HS-5 (cell line): Measurements from ENCODE around the gene SIVA1.
"Not testable (repeated sequence)": the region's sequence is repeated elsewhere in the genome, so short reads cannot be mapped to it uniquely, and the experiment has no call there.

Experiments
- DNase-seq: peaks from one replicate; pipeline ENCODE4 v3.0.0-alpha.2; 2012; ENCODE audit warnings: low read depth

SIVA1 gene

GRCh38 chr14:104734991-104735779 lies 17.8 kb upstream of the SIVA1 start:
- DNase-seq = no peak

DNA sequence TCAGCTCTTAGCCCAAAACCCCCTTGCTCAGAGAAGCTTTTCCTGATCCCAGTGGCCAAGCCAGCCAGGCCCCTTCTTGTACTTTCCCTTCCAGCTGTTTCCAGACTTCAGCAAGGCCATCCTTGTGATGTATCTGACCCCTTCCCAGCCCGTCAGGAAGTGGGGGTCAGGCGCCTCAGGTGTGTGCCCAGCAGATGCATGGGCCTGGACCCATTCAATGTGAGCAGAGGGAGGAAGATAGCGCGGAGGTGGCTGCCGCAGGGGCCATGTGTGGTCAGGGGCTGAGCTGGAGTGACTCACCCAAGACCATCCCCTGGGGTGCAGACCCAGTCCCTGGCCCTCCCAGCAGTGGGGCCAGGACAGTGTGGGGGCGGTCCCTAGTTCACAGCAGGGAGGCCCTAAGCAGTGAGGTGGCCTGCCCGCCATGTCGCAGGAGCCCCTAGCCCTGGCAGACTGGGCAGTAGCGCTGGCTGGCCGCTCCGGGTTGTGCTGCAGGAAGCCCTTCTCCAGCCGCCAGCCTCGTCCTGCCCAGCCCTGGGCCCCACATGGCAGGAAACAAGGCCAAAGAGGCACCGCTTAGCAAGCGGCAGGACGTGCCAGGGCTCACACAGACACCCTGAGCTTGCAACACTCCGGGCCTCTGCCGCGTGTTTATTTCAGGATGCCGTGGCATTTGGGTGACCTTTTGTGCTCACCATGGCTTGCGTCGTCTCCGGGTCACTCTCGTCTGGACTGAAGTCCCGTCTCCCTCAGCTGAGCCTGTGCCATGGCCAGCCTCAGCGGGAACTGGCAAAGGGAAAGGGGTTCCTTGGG lies 16.9 kb upstream of the SIVA1 start:
- DNase-seq = no peak

DNA sequence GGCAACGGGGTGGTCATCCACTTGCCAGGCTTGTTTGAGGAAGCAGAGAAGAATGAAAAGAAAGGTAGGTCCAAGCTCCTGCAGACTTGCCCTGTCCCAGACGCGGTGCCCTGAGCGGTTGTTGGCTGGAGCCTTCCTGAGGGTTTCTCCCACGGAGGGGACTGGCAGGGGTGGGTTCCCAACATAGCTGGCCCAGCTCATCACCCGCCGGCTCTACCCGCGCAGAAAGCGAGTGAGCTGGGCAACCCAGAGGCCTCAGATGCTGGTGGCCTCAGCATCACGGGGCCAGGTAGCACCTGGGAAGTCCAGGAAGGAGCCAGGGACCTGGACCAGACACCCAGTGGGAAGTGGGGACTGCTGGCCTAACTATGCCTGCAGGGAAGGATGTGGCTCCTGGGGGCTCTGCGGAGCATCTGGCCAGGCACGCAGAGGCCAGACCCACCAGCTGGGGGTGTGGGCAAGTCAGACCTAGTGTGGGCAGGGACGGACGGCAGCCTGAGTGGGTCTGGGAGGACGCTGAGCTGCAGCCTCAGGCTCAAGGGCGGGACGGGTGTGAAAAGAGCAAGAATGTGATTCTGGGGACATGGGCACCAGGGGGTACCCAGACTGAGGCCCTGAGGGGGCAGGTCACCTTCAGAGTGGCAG lies 14.4 kb upstream of the SIVA1 start:
- no peak for DNase-seq

GRCh38 chr14:104739026-104739425 lies 13.9 kb upstream of the SIVA1 start:
- no peak for DNase-seq

DNA sequence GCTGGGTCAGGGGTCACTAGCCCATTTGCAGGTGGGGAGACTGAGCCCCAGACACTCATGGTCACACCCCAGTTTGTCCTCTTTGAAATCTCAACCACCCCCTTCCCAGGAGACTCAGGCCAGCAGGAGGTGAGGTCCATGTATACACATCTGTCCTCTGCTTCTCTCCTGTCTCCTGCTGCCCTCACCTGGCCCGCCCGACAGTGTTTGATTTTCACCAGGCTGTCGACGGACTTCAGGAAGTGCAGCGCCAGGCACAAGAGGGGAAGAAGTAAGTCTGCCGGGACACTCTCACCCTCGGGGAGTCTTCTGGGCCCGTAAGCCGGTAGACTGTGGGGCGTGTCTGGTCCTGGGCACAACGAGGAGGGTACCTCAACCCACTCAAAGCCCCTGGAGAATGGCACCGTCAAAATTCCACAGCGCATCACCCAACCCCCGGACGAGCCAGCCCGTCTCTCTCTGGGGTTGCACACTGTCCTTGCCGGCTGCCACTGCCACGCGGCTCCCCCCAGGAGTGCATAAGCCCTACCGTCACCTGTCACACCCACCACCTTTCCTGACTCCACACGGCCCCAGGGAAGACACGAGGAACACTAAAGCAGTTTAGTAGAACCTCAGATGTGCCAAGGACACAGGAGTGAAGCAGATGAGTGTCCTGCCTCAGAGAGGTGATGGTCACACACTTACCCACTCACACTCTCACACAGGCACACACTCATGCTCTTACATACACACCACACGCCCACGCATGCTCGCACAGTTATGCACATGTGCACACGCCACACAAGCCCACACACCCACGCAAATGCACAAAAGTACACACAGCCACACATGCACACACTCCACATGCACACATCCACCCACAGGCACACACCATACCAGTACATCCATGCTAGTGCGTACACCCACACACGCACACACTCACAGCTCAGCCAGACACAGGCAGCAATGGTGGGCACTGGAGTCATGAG lies 13.1 kb upstream of the SIVA1 start:
- DNase-seq = no peak

DNA sequence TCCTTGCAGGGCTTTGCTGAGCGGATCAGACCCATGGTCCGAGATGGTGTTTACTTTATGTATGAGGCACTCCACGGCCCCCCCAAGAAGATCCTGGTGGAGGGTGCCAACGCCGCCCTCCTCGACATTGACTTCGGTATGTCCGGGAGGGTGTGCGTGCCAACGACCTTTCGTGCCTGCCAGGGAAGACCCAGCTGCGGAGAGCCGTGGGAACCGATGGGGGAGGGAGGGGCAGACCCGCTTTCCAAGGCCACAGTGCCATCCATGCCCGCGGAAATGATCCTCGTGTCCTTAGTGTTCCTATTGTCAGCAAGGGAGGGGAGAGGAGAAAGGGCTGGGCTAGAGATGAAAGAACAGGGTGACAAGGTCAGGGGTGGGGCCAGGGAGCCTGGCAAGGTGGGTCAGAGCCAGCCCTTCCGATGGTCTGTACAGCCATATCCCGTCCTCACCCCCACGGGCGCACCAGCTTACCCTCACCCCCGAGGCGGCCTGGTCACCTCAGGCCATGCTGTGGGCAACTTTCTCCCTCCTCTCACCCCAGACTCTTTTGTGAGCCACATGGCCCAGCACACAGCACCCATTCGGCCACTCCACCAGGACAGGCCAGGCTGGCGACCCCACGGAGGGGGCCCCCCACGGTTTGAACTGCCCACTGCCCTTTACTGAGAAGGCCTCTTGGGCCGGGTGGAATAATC lies 11.7 kb upstream of the SIVA1 start:
- no peak for DNase-seq

GRCh38 chr14:104741803-104742251 lies 11.1 kb upstream of the SIVA1 start:
- DNase-seq = no peak

DNA sequence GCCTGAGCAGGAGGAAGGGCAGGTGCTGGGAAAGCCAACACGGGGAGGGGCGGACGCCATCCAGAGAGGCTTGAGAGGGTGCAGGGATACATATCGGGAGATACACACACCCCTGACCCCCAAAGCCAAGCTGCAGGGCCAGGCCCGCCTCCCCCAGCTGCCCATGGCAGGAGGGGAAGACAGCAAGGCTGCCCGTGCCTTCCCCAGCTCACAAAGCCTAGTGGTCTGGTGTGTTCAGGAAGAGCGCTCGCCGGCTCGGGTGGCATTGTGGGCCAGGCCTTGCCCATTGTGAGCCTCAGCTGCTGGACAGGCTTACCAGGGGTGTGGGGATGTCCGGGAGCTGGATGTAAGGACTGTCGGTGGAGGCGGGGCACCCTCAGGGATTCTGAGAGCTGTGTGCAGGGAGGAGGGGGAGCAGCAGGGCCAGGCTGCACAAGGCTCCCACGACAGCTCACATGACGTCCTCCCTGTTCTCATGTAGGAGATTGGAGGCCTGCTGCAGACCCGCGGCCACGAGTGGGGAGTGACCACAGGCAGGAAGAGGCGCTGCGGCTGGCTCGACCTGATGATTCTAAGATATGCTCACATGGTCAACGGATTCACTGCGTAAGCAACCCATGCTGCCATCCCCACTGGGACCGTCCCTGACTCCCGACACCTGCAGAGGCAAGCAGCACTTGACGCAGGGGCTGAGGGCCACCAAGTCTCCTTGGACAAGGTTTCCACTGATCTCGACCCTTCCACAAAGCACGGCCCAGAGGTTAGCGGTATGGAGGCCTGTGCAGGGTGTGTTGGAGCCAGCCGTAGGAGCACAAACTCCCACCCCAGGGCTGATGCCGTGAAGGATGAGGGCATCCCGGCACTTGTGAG lies 10.1 kb upstream of the SIVA1 start:
- no peak for DNase-seq

- DNase-seq = no peak
Observed at GRCh38 chr14:104743461-104744380, 9.2 kb upstream of the SIVA1 start.

DNA sequence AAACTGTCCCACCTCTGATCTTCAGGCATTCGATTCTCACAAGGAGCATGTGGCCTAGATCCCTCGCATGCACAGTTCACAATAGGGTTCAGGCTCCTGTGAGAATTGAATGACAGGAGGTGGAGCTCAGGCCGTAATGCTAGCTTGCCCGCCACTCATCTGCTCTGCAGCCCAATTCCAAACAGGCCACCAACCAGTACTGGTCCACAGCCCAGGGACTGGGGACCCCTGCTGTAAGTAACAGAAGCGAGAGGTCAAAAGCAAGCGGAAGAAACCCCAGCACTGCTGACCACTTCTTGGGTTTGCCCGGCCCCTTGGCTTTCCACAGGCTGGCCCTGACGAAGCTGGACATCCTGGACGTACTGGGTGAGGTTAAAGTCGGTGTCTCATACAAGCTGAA lies 8.5 kb upstream of the SIVA1 start:
- DNase-seq = no peak

GRCh38 chr14:104745431-104745830 lies 7.5 kb upstream of the SIVA1 start:
- no peak for DNase-seq

DNA sequence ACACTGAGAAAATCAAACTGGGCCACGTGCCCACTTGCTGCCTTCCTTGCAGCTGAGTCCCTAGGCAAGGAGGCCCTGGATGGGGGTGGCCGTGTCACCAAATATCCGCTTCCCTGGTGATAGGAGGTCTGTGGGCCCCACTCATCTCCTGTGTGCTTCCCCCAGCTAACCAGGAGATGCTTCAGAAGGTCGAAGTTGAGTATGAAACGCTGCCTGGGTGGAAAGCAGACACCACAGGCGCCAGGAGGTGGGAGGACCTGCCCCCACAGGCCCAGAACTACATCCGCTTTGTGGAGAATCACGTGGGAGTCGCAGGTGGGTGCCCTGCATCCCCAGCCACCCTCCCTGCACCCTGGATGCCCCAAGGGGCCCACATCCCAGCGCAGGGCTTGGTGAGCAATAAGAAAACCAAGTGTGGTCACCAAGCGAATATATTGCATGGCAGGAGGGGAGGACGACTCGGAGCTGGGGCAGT lies 6.8 kb upstream of the SIVA1 start:
- DNase-seq = no peak

- no peak for DNase-seq
Observed at GRCh38 chr14:104746934-104747481, 5.9 kb upstream of the SIVA1 start.

DNA sequence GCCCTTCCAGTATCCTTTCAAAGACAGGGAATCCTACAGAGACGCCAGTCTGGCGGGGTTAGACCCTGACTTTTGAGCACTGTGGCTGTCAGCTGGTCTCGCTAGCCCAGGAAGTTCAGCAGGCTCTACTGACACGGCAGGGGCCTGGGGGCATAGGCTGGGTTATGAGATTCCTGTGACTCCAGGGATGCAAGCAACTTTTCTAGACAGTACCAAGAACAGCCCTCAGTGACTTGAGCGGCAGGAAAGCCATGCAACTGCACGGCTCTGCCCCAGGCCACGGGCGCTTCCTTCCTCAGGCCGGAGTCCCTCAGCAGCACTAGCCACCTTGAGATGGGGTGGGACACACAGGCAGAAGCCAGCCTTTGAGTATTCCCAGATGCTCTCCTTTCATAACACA lies 5.1 kb upstream of the SIVA1 start:
- no peak for DNase-seq

- DNase-seq = no peak
Observed at GRCh38 chr14:104749111-104749649, 3.8 kb upstream of the SIVA1 start.

GRCh38 chr14:104750056-104750752 lies 2.7 kb upstream of the SIVA1 start:
- DNase-seq = no peak

DNA sequence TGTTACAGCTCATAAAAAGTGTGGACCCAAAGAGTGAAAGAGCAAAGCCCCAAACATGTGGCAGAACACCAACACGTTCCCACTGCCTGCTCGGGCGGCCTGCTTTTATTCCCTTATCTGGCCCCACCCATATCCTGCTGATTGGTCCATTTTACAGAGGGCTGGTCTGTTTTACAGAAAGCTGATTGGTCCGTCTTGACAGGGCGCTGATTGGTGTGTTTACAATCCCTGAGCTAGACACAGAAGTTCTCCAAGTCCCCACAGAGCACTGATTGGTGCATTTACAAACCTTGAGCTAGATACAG lies 2.2 kb upstream of the SIVA1 start:
- DNase-seq = not testable (repeated sequence)
